Measurements from ENCODE around the gene SEC14L2. TPM values are rescaled to one million over a fixed set of nuclear protein-coding genes. Genes with fewer than 3 reads are reported as not detected.
A peak's percentile ranks its signal among the peaks of the same experiment; 100 is the strongest.

SEC14L2 gene
- polyA plus RNA-seq, 4 donors = 4.3 to 8.1 (median 5.9) TPM

- DNase-seq (ENCODE audit: low read depth in 4 of 4, low spot score in 3 of 4) = no peak
Measured at GRCh38 chr22:30424534-30425326, 27.9 kb downstream of the SEC14L2 start.

- DNase-seq (ENCODE audit: low read depth in 4 of 4, low spot score in 3 of 4) = no peak
Measured at GRCh38 chr22:30425327-30425615, 28.5 kb downstream of the SEC14L2 start.

GRCh38 chr22:30425616-30426387 is 29.0 kb downstream of the SEC14L2 start, which contains the start of gene MTFP1:
Gene MTFP1 (plus strand): TSS chr22:30425768. CDS start chr22:30425880, 112 bp downstream.
- DNase-seq (ENCODE audit: low read depth in 4 of 4, low spot score in 3 of 4) = peak in 2 of 4 donors; percentile 49 to 56

GRCh38 chr22:30426388-30427353 is 29.9 kb downstream of the SEC14L2 start:
- DNase-seq (ENCODE audit: low read depth in 4 of 4, low spot score in 3 of 4) = peak; percentile 46 to 61 (median 56)

GRCh38 chr22:30427871-30428270 is 31.1 kb downstream of the SEC14L2 start:
- no peak for DNase-seq (ENCODE audit: low read depth in 4 of 4, low spot score in 3 of 4)

DNA sequence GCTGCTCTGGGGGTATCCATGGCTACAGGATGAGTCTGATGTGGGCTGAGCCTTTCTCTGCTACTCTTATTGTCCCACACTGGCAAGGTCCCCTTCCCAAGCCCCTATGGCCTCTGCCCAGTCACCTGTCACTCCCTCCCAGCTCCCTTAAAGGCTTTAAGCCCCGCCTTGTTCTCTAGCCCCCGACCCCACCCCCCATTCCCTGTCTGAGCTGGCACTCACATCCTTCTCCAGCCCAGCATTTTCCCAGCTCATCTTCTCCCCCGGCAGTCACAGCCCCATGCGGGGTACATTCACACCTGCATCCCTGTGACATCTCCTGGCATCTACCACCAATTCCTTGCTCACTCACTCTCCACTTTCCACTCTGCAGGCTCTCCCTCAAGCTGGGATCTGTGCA is 33.1 kb downstream of the SEC14L2 start:
- DNase-seq (ENCODE audit: low read depth in 4 of 4, low spot score in 3 of 4) = no peak

GRCh38 chr22:30430933-30431332 is 34.1 kb downstream of the SEC14L2 start:
- no peak for DNase-seq (ENCODE audit: low read depth in 4 of 4, low spot score in 3 of 4)

DNA sequence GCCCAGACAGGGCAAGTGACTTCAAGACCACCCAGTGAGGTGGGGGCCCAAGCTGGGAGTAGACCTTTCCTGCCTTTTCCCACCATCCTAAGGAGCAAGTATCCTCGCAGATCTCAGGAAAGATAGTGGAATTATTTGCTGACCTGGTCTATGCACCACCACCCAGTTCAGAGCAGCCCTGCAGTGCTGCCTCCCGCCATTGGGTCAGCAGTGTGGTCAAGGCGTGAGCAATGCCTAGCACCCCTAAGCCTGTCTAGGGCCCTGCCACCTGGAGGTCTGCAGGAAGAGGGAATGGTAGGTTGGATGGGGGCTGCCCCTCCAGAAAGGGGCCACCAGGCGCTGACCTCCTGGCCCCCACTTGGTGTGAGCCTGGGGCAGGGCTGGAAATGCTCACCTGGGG is 35.3 kb downstream of the SEC14L2 start:
- DNase-seq (ENCODE audit: low read depth in 4 of 4, low spot score in 3 of 4) = no peak

GRCh38 chr22:30432520-30432919 is 35.7 kb downstream of the SEC14L2 start:
- no peak for DNase-seq (ENCODE audit: low read depth in 4 of 4, low spot score in 3 of 4)

- no peak for DNase-seq (ENCODE audit: low read depth in 4 of 4, low spot score in 3 of 4)
Measured at GRCh38 chr22:30433227-30433626, 36.4 kb downstream of the SEC14L2 start.

DNA sequence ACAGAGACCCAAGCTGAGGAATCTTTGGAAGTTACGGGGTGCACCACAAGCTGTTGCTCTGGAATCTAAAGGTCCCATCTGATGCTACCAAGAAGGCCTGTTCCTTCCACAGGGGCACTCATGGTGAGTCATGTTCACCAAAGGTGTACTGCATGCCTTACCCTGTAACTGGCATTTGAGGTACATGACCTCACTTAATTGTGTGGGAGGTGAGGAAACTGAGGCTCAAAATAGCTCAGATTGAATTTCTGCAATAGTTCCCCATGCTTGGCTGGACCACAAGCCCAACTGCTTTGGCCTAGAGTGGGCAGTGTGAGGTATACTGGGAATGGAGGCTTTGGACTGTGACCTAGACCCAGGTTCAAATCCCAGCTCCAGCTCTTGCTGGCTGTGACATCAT is 37.0 kb downstream of the SEC14L2 start:
- DNase-seq (ENCODE audit: low read depth in 4 of 4, low spot score in 3 of 4) = no peak

DNA sequence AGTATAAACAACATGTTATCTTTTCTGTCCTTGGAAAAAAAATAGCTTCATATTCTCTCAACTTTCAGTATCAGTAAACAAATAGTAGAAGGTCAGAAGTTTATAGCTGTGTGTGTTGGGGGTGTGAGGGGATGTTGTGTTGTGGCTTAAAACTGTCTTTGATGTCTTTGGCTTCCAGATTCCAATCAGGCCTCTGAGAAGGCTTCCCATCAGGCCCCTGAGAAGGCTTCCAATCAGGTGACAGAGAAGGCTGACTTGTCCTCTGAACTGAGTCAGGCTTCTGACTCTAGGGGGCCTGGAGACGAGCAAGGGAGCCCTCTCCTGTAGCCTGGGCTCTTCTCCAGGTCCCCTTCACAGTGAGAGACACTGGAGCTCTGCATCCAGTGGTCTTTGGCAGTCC is 38.0 kb downstream of the SEC14L2 start:
- DNase-seq (ENCODE audit: low read depth in 4 of 4, low spot score in 3 of 4) = no peak

GRCh38 chr22:30435674-30436126 is 38.9 kb downstream of the SEC14L2 start:
- DNase-seq (ENCODE audit: low read depth in 4 of 4, low spot score in 3 of 4) = no peak

GRCh38 chr22:30436196-30436595 is 39.4 kb downstream of the SEC14L2 start:
- DNase-seq (ENCODE audit: low read depth in 4 of 4, low spot score in 3 of 4) = no peak

GRCh38 chr22:30438559-30438958 is 41.7 kb downstream of the SEC14L2 start:
- DNase-seq (ENCODE audit: low read depth in 4 of 4, low spot score in 3 of 4) = no peak

- no peak for DNase-seq (ENCODE audit: low read depth in 4 of 4, low spot score in 3 of 4)
Measured at GRCh38 chr22:30439226-30439625, 42.4 kb downstream of the SEC14L2 start.

DNA sequence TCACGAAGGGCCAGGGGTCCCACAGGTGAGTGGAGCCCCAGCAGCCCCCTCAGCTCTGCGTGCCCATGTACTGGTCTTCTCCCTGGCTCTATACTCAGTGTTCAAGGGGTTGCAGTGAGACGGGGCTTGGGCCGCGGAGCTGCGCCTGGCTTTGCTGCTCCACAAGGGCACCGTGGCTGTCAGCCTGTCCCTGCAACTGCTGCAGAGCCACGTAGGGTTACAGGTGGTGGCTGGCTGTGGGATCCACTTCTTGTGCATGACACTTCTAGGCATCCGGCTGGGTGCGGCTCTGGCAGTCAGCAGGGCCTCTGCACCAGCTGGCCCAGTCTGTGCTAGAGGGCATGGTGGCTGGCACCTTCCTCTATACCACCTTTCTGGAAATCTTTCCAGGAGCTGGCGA is 43.0 kb downstream of the SEC14L2 start:
- no peak for DNase-seq (ENCODE audit: low read depth in 4 of 4, low spot score in 3 of 4)

- no peak for DNase-seq (ENCODE audit: low read depth in 4 of 4, low spot score in 3 of 4)
Measured at GRCh38 chr22:30441088-30441487, 44.3 kb downstream of the SEC14L2 start.

DNA sequence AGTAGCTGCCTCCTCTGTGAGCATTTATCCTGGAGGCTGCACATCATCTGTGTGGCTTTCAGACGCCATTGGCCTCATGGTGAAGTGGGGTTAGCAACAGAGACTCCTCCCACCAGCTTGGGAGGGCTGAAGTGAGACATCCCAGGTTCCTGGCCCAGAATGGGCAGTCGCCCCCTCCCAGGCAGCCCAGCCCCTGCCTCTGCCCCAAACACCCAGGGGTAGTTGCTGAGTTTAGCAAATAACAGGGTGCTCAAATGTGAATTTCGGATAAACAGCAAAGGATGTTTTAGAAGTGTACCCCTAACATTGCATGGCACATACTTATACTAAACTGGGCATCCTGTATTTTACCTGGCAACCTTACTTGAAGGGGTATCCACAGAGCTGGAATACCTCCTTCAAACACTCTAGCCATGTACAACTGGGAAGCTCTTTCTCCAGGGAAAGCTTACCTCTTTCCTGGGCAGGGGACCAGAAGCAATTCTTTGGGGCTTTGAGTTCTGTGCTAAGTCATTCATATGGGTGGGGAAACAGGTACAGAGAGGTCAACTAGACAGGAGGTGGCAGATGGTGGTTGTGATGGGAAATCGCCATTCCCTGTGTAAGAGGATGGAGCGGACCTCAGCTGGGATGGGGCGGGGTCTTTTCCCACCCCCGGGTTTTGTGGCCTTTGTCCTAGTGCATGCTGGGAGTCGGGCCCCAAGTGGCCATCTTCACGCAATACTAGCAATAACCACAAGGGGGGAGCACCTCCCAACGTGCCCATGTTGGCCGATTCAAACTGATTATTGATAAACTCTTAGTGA is 48.0 kb downstream of the SEC14L2 start:
- no peak for DNase-seq (ENCODE audit: low read depth in 4 of 4, low spot score in 3 of 4)

Measured in left renal pelvis (tissue), 4 donors.